ENCODE results near the gene MAP3K14. TPM values are rescaled to one million over a fixed set of nuclear protein-coding genes. Genes with fewer than 3 reads are reported as not detected.
"Not testable (repeated sequence)": the region's sequence is repeated elsewhere in the genome, so short reads cannot be mapped to it uniquely, and the experiment has no call there.

The MAP3K14 gene
- total and polyA plus RNA-seq, 5 experiments from 2014 or later = 0.73 to 37.8 (median 7.2) TPM

- H3K4me3 Mint-ChIP-seq = no peak overlapping the region
- H3K9me3 Mint-ChIP-seq = peaks cover 0 to 6% (median under 1%) of the 10 kb centered on the region in 9 donors
- POLR2A ChIA-PET = no interaction called here
- peaks cover 0 to 7% (median 2%) of the 10 kb centered on the region in 4 donors for H3K4me1 Mint-ChIP-seq
- H3K36me3 Mint-ChIP-seq = no peaks in the 10 kb centered on the region
- DNase-seq = no peak
- no peak for ATAC-seq
- peaks cover 0 to 5% (median 0%) of the 10 kb centered on the region in 5 donors for H3K27me3 Mint-ChIP-seq
- H3K27ac Mint-ChIP-seq = no peak overlapping the region
These were observed 29.6 kb upstream of the MAP3K14 start for GRCh38 chr17:45346216-45347015.

GRCh38 chr17:45345554-45346215, 28.9 kb upstream of the MAP3K14 start:
- H3K36me3 Mint-ChIP-seq = no peaks in the 10 kb centered on the region
- no peak overlapping the region for H3K27ac Mint-ChIP-seq
- peaks cover 0 to 7% (median 2%) of the 10 kb centered on the region in 4 donors for H3K4me1 Mint-ChIP-seq
- H3K27me3 Mint-ChIP-seq = peaks cover 0 to 5% (median 0%) of the 10 kb centered on the region in 5 donors
- ATAC-seq (no peak), DNase-seq (no peak)
- H3K4me3 Mint-ChIP-seq = no peak overlapping the region
- POLR2A ChIA-PET = no interaction called here
- H3K9me3 Mint-ChIP-seq = no peaks in the 10 kb centered on the region

GRCh38 chr17:45345246-45345553, 28.4 kb upstream of the MAP3K14 start:
- H3K27me3 Mint-ChIP-seq = peaks cover 0 to 5% (median 0%) of the 10 kb centered on the region in 5 donors
- no peaks in the 10 kb centered on the region for H3K9me3 Mint-ChIP-seq
- peaks cover 0 to 7% (median 2%) of the 10 kb centered on the region in 4 donors for H3K4me1 Mint-ChIP-seq
- H3K36me3 Mint-ChIP-seq = no peaks in the 10 kb centered on the region
- ATAC-seq = no peak
- H3K4me3 Mint-ChIP-seq = no peak overlapping the region
- no peak for DNase-seq
- no peak overlapping the region for H3K27ac Mint-ChIP-seq
- POLR2A ChIA-PET = no interaction called here

GRCh38 chr17:45343967-45344664, 27.3 kb upstream of the MAP3K14 start:
- not testable (repeated sequence) for DNase-seq

GRCh38 chr17:45342871-45343526, 26.2 kb upstream of the MAP3K14 start:
- H3K9me3 Mint-ChIP-seq = no peaks in the 10 kb centered on the region
- peaks cover 0 to 5% (median 2%) of the 10 kb centered on the region in 5 donors for H3K27me3 Mint-ChIP-seq
- ATAC-seq (no peak), DNase-seq (no peak)
- no peaks in the 10 kb centered on the region for H3K36me3 Mint-ChIP-seq
- POLR2A ChIA-PET = no interaction called here
- peaks cover 0 to 7% (median 2%) of the 10 kb centered on the region in 4 donors for H3K4me1 Mint-ChIP-seq
- H3K27ac Mint-ChIP-seq = no peak overlapping the region
- no peak overlapping the region for H3K4me3 Mint-ChIP-seq

More at GRCh38 chr17:45343967-45344664, 27.3 kb upstream of the MAP3K14 start:
- ATAC-seq, H3K36me3 Mint-ChIP-seq, H3K4me3 Mint-ChIP-seq, H3K9me3 Mint-ChIP-seq, H3K4me1 Mint-ChIP-seq, H3K27ac Mint-ChIP-seq, H3K27me3 Mint-ChIP-seq, POLR2A ChIA-PET: not testable (repeated sequence)

- H3K27ac Mint-ChIP-seq = peak overlapping the region in 1 of 10 donors; percentile 55
- no peak for ATAC-seq
- POLR2A ChIA-PET = no interaction called here
These were observed 25.5 kb upstream of the MAP3K14 start for GRCh38 chr17:45342306-45342705.

GRCh38 chr17:45341533-45342158, 24.8 kb upstream of the MAP3K14 start:
- Mint-ChIP-seq H3K36me3 (no peaks in the 10 kb centered on the region), H3K4me1 (peaks cover 0 to 7% (median 2%) of the 10 kb centered on the region in 4 donors), H3K27me3 (peaks cover 0 to 5% (median 2%) of the 10 kb centered on the region in 5 donors), H3K27ac (peak overlapping the region in 4 of 10 donors; percentile 24 to 69 (median 49)), H3K4me3 (no peak overlapping the region), H3K9me3 (no peaks in the 10 kb centered on the region)
- ATAC-seq = no peak
- no peak for DNase-seq
- POLR2A ChIA-PET = no interaction called here

More at GRCh38 chr17:45342306-45342705, 25.5 kb upstream of the MAP3K14 start:
- DNase-seq = no peak
- peaks cover 0 to 7% (median 2%) of the 10 kb centered on the region in 4 donors for H3K4me1 Mint-ChIP-seq
- H3K9me3 Mint-ChIP-seq = no peaks in the 10 kb centered on the region
- no peaks in the 10 kb centered on the region for H3K36me3 Mint-ChIP-seq
- H3K27me3 Mint-ChIP-seq = peaks cover 0 to 5% (median 2%) of the 10 kb centered on the region in 5 donors
- no peak overlapping the region for H3K4me3 Mint-ChIP-seq

GRCh38 chr17:45339646-45340605, 23.1 kb upstream of the MAP3K14 start:
- no peak overlapping the region for H3K4me3 Mint-ChIP-seq
- H3K4me1 Mint-ChIP-seq = peaks cover 0 to 4% (median 0%) of the 10 kb centered on the region in 4 donors
- POLR2A ChIA-PET = no interaction called here
- no peak for ATAC-seq
- no peaks in the 10 kb centered on the region for H3K36me3 Mint-ChIP-seq
- no peak overlapping the region for H3K27ac Mint-ChIP-seq
- H3K9me3 Mint-ChIP-seq = no peaks in the 10 kb centered on the region
- H3K27me3 Mint-ChIP-seq = peaks cover 0 to 5% (median 2%) of the 10 kb centered on the region in 5 donors
- no peak for DNase-seq

GRCh38 chr17:45338996-45339535, 22.2 kb upstream of the MAP3K14 start:
- ATAC-seq = no peak
- POLR2A ChIA-PET = no interaction called here
- Mint-ChIP-seq H3K4me3 (no peak overlapping the region), H3K36me3 (no peaks in the 10 kb centered on the region), H3K27ac (no peak overlapping the region), H3K4me1 (peaks cover 0 to 5% (median 2%) of the 10 kb centered on the region in 4 donors), H3K27me3 (peaks cover 0 to 5% (median 2%) of the 10 kb centered on the region in 5 donors), H3K9me3 (no peaks in the 10 kb centered on the region)
- DNase-seq = no peak

GRCh38 chr17:45338023-45338781, 21.4 kb upstream of the MAP3K14 start:
- H3K9me3 Mint-ChIP-seq = no peaks in the 10 kb centered on the region
- no peak overlapping the region for H3K4me3 Mint-ChIP-seq
- H3K27ac Mint-ChIP-seq = no peak overlapping the region
- peaks cover 0 to 5% (median 2%) of the 10 kb centered on the region in 5 donors for H3K27me3 Mint-ChIP-seq
- POLR2A ChIA-PET = no interaction called here
- peaks cover 0 to 11% (median 2%) of the 10 kb centered on the region in 4 donors for H3K4me1 Mint-ChIP-seq
- ATAC-seq (no peak), DNase-seq (no peak)
- no peaks in the 10 kb centered on the region for H3K36me3 Mint-ChIP-seq
